GM12878 (cell line): Measurements from ENCODE around the gene CD38. TPM values are rescaled to one million over a fixed set of nuclear protein-coding genes. Genes with fewer than 3 reads are reported as not detected.

Source experiments
- ATAC-seq: fragments of 200-7000 bp; cut with Tn5 transposase; 3 replicates; pipeline ENCODE4 v1.9.1; 2020; ENCODE audit warnings: mild to moderate bottlenecking, moderate library complexity
- BruUV-seq: library from RNA; stranded (reverse); fragments of 400-500 nt; replicated peaks from 2 replicates; lab custom pipeline; 2021; lab: Mats Ljungman, UMichigan
- CTCF ChIA-PET: fragments of 300-600 bp; sonication (Branson Sonifier 250); formaldehyde crosslinking; extraction: SDS; loops from one replicate; lab custom pipeline; 2021; ENCODE audit warnings: inconsistent platforms; lab: Yijun Ruan, JAX
- POLR2A ChIA-PET: fragments of 350-600 bp; formaldehyde crosslinking; extraction: SDS; loops from one replicate; lab custom pipeline; 2021; ENCODE audit warnings: inconsistent platforms; lab: Charles Lee
- RAD21 ChIA-PET: fragments of 300-600 bp; sonication (Branson Sonifier 250); formaldehyde crosslinking; loops from one replicate; lab custom pipeline; 2023; ENCODE audit warnings: antibody characterized with exemption; ENCODE audit not compliant: unreplicated experiment; lab: Charles Lee
- SMC1A ChIA-PET: fragments of 300-600 bp; sonication (Branson Sonifier 250); formaldehyde crosslinking; loops from one replicate; lab custom pipeline; 2023; ENCODE audit not compliant: unreplicated experiment, uncharacterized antibody; lab: Charles Lee
- DNase-seq: peaks from one replicate; pipeline ENCODE4 v3.0.0-alpha.2; 2011; ENCODE audit warnings: low read depth, low spot score
- FAIRE-seq: peaks from 3 replicates; lab custom pipeline; 2011; peaks lifted over from hg19 to GRCh38; lab: Jason Lieb, UNC
- H2AFZ ChIP-seq: 2 replicates; pipeline ENCODE4 v1.6.0; 2011; ENCODE audit warnings: low read depth, low read length, control low read depth; ENCODE audit not compliant: control insufficient read depth
- H3K27ac ChIP-seq: 2 replicates; pipeline ENCODE4 v1.5.1; 2011; ENCODE audit warnings: control low read depth; ENCODE audit not compliant: control insufficient read depth, insufficient read depth
- H3K27me3 ChIP-seq, 2 experiments: replicated peaks in 1 of 2; 2 replicates each; pipeline versions ENCODE4 v1.6.0 to v1.6.1; 2011; ENCODE audit warnings: low read length in 1 of 2; ENCODE audit not compliant: control insufficient read depth in 2 of 2, insufficient read depth in 2 of 2
- H3K36me3 ChIP-seq, 2 experiments: 2 replicates each; pipeline ENCODE4 v1.5.1; 2011; ENCODE audit warnings: low read length in 1 of 2; ENCODE audit not compliant: control insufficient read depth in 2 of 2, insufficient read depth in 2 of 2
- H3K4me1 ChIP-seq: 2 replicates; pipeline ENCODE4 v1.6.1; 2011; ENCODE audit warnings: mild to moderate bottlenecking, low read length, moderate library complexity, mixed read lengths; ENCODE audit not compliant: control insufficient read depth, insufficient read depth
- H3K4me2 ChIP-seq: 2 replicates; pipeline ENCODE4 v1.6.0; 2011; ENCODE audit warnings: control low read depth; ENCODE audit not compliant: control insufficient read depth, insufficient read depth
- H3K4me3 ChIP-seq: fragments of 200-600 bp; sonication (generic); 2 replicates; pipeline ENCODE4 v1.5.1; 2016
- H3K79me2 ChIP-seq: 2 replicates; pipeline ENCODE4 v1.6.0; 2011; ENCODE audit warnings: low read length; ENCODE audit not compliant: control insufficient read depth, insufficient read depth
- H3K9ac ChIP-seq: 2 replicates; pipeline ENCODE4 v1.8.0; 2011; ENCODE audit warnings: low read length, control low read depth, mixed read lengths; ENCODE audit not compliant: control insufficient read depth, insufficient read depth
- H3K9me3 ChIP-seq: replicated peaks from 3 replicates; pipeline ENCODE4 v1.5.1; 2011; ENCODE audit warnings: mild to moderate bottlenecking, low read length; ENCODE audit not compliant: control insufficient read depth, insufficient read depth
- H4K20me1 ChIP-seq: 2 replicates; pipeline ENCODE4 v1.6.0; 2011; ENCODE audit not compliant: control insufficient read depth, insufficient read depth
- BMI1 ChIP-seq: fragments of 450-650 bp; IDR thresholded peaks from 2 replicates; pipeline ENCODE4 v1.6.1; 2016; ENCODE audit warnings: mild to moderate bottlenecking, moderate library complexity, borderline replicate concordance
- CHD1 ChIP-seq: IDR thresholded peaks from 2 replicates; pipeline ENCODE4 v1.6.1; 2012; ENCODE audit warnings: low read depth, low read length, improper control_type of control experiment
- CHD2 ChIP-seq: IDR thresholded peaks from 2 replicates; pipeline ENCODE4 v1.6.1; 2011; ENCODE audit warnings: low read depth, low read length, improper control_type of control experiment, borderline replicate concordance
- HCFC1 ChIP-seq: fragments of 150-350 bp; IDR thresholded peaks from 2 replicates; pipeline ENCODE4 v1.6.1; 2014; ENCODE audit warnings: low read length
- HDAC2 ChIP-seq: fragments of 200-600 bp; sonication (generic); IDR thresholded peaks from 2 replicates; pipeline ENCODE4 v1.6.1; 2017
- IKZF2 ChIP-seq, 2 experiments: fragments of 450-650 bp; IDR thresholded peaks; 2 replicates each; pipeline ENCODE4 v1.6.1; 2017; ENCODE audit warnings: mild to moderate bottlenecking in 2 of 2, moderate library complexity in 2 of 2
- IRF5 ChIP-seq: fragments of 450-650 bp; IDR thresholded peaks from 2 replicates; pipeline ENCODE4 v1.6.1; 2017; ENCODE audit warnings: borderline replicate concordance
- PKNOX1 ChIP-seq: fragments of 450-650 bp; IDR thresholded peaks from 2 replicates; pipeline ENCODE4 v1.6.1; 2016; ENCODE audit warnings: mild to moderate bottlenecking
- RAD21 ChIP-seq: IDR thresholded peaks from 2 replicates; pipeline ENCODE4 v1.6.1; 2011; ENCODE audit warnings: mild to moderate bottlenecking, low read depth, low read length, moderate library complexity; ENCODE audit not compliant: insufficient read depth
- TCF7 ChIP-seq: IDR thresholded peaks from 2 replicates; pipeline ENCODE4 v1.6.1; 2014; ENCODE audit warnings: antibody characterized with exemption, borderline replicate concordance
- ZNF207 ChIP-seq: fragments of 450-650 bp; IDR thresholded peaks from 2 replicates; pipeline ENCODE4 v1.6.1; 2014; ENCODE audit warnings: antibody characterized with exemption, mild to moderate bottlenecking, borderline replicate concordance
- WGBS: methylation state at CpG from one replicate; pipeline ENCODE4 v1.1.6; 2016; ENCODE audit warnings: low lambda C conversion rate; ENCODE audit not compliant: insufficient replicate concordance, insufficient coverage; ENCODE audit errors: missing lambda C conversion rate; 5-methylcytosine and 5-hydroxymethylcytosine counted together
- in situ Hi-C: fragments of 300-500 bp; cut with MboI; formaldehyde crosslinking; loops from 9 replicates; pipeline ENCODE4 v1.14.3; 2018; ENCODE audit warnings: mixed read lengths
- intact Hi-C: fragments of 100-400 bp; cut with micrococcal nuclease; formaldehyde crosslinking; loops from one replicate; pipeline ENCODE4 v1.14.2; 2022; ENCODE audit not compliant: unreplicated experiment
- polyA plus RNA-seq, 11 experiments: library from polyadenylated mRNA; depleted of rRNA in 4 of 11; unstranded in 6 of 11; stranded (reverse) in 5 of 11; fragments of >200 nt; fragmentation: Nextera tagmentation in 4 of 11; fragmentation: Illumina TruSeq in 1 of 11; extraction: Ambion mirVana in 4 of 11; extraction: Trizol in 1 of 11; gene quantifications; 1 replicate in 1 of 11; 2 replicates in 10 of 11; pipeline versions ENCODE4 v1.2.1 to v1.2.3, GENCODE V29; 2011 to 2016; ENCODE audit warnings: inconsistent platforms in 2 of 11, missing spikeins in 2 of 11, low read depth in 1 of 11
- total RNA-seq, 4 experiments: library from RNA; depleted of rRNA in 3 of 4; stranded (reverse); fragments of >200 nt in 3 of 4; fragmentation: Illumina TruSeq in 1 of 4; extraction: Trizol in 1 of 4; gene quantifications; 2 replicates each; pipeline versions ENCODE4 v1.2.1 to v1.2.3, GENCODE V29; 2013 to 2021

Gene CD38
- total and polyA plus RNA-seq, 10 of the 15 experiments (the other 5 are each of a cell fraction or from before 2014, with no cell fraction given), result 3.5 to 39.8 (median 12.7) TPM

- WGBS, result 60% methylated on average over 1 of the region's 1 CpG
- H3K4me1 ChIP-seq, result peaks cover 47% of the 10 kb centered on the region
- H3K9me3 ChIP-seq, result no peaks in the 10 kb centered on the region; the same call in 2 of the 3 replicates
- RAD21 ChIA-PET, result interaction anchor here (0.7 to 5.3 kb wide), 12 partner anchors 10 to 176 kb away, joined by 3 to 30 read pairs (median 6); partner anchors contain the start of gene FAM200B
- ATAC-seq (no peak), DNase-seq (no peak), FAIRE-seq (no peak)
- no peaks in the 10 kb centered on the region; a peak in 1 of 4 replicates for H3K27me3 ChIP-seq
- CTCF ChIA-PET, result interaction anchor here (0.6 to 8.6 kb wide), 16 partner anchors 8 to 866 kb away, joined by 3 to 96 read pairs (median 4); no protein-coding TSS in a partner anchor
- intact Hi-C loops (loop anchor here (2.0 to 10.0 kb wide), 5 partner anchors 23 to 775 kb away; partner anchors contain the start of genes CPEB2, FAM200B and FBXL5), in situ Hi-C loops (no loop called here)
- H3K36me3 ChIP-seq, result no peaks in the 10 kb centered on the region
- no peak overlapping the region for H3K27ac ChIP-seq
- no TSS peak for BruUV-seq
- H3K4me3 ChIP-seq, result peak overlapping the region; percentile 72
- SMC1A ChIA-PET, result interaction anchor here (0.6 to 5.7 kb wide), 17 partner anchors 9 to 135 kb away, joined by 3 to 31 read pairs (median 6); no protein-coding TSS in a partner anchor
- no peak overlapping the region for H2AFZ ChIP-seq
- H3K4me2 ChIP-seq, result peak overlapping the region; percentile 77
- POLR2A ChIA-PET, result interaction anchor here (0.7 to 3.7 kb wide), 6 partner anchors 9 to 24 kb away, joined by 3 to 28 read pairs (median 4); no protein-coding TSS in a partner anchor
- peak overlapping the region; percentile 63; the same call in 1 of the 2 replicates for H3K9ac ChIP-seq
- no peaks in the 10 kb centered on the region; the same call in 1 of the 2 replicates for H3K79me2 ChIP-seq
- H4K20me1 ChIP-seq, result no peaks in the 10 kb centered on the region
- no peak for TF ChIP-seq RAD21
- TF ChIP-seq, all 136 proteins: peak for 0
These were observed 1.7 kb downstream of the CD38 start for GRCh38 chr4:15779809-15780208.

GRCh38 chr4:15781427-15782095, 3.4 kb downstream of the CD38 start:
- Histone ChIP-seq H3K9ac (no peak overlapping the region), H3K36me3 (no peaks in the 10 kb centered on the region), H3K27ac (no peak overlapping the region), H3K27me3 (no peaks in the 10 kb centered on the region), H3K4me3 (peak overlapping the region; percentile 53; the same call in 1 of the 2 replicates), H3K4me1 (peaks cover 53% of the 10 kb centered on the region), H3K9me3 (no peaks in the 10 kb centered on the region; the same call in 1 of the 3 replicates), H3K79me2 (no peaks in the 10 kb centered on the region; the same call in 1 of the 2 replicates), H2AFZ (no peak overlapping the region), H3K4me2 (peak overlapping the region; percentile 81), H4K20me1 (no peaks in the 10 kb centered on the region)
- intact Hi-C loops (no loop called here), in situ Hi-C loops (no loop called here)
- no peak for FAIRE-seq
- ChIA-PET CTCF (interaction anchor here (1.0 to 8.6 kb wide), 10 partner anchors 9 to 174 kb away, joined by 3 to 96 read pairs (median 5); no protein-coding TSS in a partner anchor), RAD21 (interaction anchor here (1.2 to 2.3 kb wide), 7 partner anchors 18 to 174 kb away, joined by 3 to 9 read pairs (median 5); no protein-coding TSS in a partner anchor), SMC1A (interaction anchor here (0.7 to 5.7 kb wide), 11 partner anchors 9 to 175 kb away, joined by 3 to 39 read pairs (median 6); no protein-coding TSS in a partner anchor), POLR2A (interaction anchor here (0.6 to 3.7 kb wide), 6 partner anchors 8 to 94 kb away, joined by 3 to 28 read pairs (median 4); no protein-coding TSS in a partner anchor)
- peak; percentile 34 for ATAC-seq
- BruUV-seq, result no TSS peak
- whole genome bisulfite sequencing, result 16% methylated on average over 6 of the region's 6 CpGs
- DNase-seq, result peak; percentile 68
- TF ChIP-seq TCF7, result no peak
- no peak for TF ChIP-seq ZNF207
- TF ChIP-seq IRF5, result no peak
- TF ChIP-seq HCFC1, result no peak
- 0 out of 2 replicates have a peak, but pooled peaks have one; percentile 44 for TF ChIP-seq CHD2
- TF ChIP-seq BMI1, result peak; percentile 49; the same call in 1 of the 2 replicates
- peak; percentile 80 to 86 for TF ChIP-seq IKZF2 (IDR thresholded peaks at IDR 0.05)
- TF ChIP-seq CHD1, result no peak
- no peak; the same call in 1 of the 2 replicates for TF ChIP-seq PKNOX1
- TF ChIP-seq HDAC2, result no peak
